ENCODE data around the gene PIAS1.
A peak's percentile ranks its signal among the peaks of the same experiment; 100 is the strongest.
"Not testable (repeated sequence)": the region's sequence is repeated elsewhere in the genome, so short reads cannot be mapped to it uniquely, and the experiment has no call there.

Gene PIAS1

DNA sequence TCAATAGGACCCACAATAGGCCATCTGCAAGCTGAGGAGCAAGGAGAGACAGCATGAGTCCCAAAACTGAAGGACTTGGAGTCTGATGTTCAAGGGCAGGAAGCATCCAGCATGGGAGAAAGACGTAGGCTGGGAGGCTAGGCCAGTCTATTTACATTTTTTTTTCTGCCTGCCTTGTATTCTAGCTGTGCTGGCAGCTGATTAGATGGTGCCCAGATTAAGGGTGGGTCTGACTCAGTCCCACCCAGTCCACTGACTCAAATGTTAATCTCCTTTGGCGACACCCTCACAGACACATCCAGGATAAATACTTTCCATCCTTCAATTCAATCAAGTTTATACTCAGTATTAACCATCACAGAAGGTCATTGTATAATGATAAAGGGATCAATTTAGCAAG lies 15.9 kb upstream of the PIAS1 start:
- DNase-seq: no peak

DNA sequence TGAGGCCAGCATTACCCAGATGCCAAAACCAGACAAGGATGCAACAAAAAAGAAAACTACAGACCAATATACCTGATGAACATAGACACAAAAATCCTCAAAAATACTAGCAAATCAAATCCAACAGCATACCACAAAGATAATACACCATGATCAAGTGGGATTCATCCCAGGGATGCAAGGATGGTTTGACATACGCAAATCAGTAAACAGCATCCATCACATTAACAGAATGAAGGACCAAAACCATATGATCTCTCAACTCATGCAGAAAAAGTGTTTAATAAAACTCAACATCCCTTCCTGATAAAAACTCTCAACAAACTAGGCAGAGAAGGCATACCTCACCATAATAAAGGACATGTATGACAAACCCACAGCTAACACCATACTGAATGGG lies 14.0 kb upstream of the PIAS1 start:
- DNase-seq: no peak

DNA sequence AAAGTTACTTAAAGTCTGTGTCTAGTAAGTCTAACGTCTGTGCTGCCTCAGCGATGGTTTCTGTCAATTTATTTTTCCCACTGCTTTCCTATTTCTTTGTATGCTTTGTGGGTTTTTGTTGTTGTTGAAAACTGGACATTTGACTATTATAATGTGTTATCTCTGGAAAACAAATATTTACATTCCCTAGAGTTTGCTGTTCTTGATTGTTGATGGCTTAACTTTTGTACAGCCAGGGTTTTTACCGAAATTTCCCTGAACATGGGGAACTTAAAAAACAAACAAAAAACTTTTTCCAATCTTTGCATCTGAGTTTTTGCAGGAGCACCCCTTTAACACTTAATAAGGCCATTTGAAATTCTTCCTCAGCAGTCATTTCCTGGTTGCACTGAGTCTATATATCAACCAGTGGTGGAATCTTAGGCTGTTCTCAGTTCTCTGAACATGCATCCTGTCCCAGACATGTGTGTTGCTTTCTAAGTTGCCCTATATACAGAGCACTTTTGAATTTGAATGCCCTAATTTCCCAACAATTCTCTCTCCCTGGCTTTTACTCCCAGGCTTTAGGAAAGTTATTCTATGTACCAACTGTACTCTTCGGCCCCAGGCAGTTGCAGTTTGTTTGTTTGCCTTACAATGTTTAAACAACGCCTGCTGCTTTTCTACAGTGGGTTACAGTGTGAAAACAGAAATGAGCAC lies 11.8 kb upstream of the PIAS1 start:
- no peak for DNase-seq

DNA sequence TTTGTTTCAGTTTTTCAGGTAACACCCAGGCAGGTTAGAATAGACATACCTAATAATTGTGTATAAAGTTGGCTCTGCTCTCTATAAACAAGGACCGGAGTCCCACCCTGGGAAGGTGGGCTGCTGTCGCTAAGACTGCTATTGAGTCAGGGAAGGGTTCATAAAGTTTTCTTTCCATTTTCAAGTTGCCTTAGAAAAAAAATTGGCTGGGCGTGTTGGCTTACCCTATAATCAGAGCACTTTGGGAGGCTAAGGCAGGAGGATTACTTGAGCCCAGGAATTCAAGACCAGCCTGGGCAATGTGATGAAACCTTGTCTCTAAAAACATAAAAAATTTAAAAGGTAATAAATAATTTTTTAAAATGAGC lies 11.3 kb upstream of the PIAS1 start:
- DNase-seq: no peak

DNA sequence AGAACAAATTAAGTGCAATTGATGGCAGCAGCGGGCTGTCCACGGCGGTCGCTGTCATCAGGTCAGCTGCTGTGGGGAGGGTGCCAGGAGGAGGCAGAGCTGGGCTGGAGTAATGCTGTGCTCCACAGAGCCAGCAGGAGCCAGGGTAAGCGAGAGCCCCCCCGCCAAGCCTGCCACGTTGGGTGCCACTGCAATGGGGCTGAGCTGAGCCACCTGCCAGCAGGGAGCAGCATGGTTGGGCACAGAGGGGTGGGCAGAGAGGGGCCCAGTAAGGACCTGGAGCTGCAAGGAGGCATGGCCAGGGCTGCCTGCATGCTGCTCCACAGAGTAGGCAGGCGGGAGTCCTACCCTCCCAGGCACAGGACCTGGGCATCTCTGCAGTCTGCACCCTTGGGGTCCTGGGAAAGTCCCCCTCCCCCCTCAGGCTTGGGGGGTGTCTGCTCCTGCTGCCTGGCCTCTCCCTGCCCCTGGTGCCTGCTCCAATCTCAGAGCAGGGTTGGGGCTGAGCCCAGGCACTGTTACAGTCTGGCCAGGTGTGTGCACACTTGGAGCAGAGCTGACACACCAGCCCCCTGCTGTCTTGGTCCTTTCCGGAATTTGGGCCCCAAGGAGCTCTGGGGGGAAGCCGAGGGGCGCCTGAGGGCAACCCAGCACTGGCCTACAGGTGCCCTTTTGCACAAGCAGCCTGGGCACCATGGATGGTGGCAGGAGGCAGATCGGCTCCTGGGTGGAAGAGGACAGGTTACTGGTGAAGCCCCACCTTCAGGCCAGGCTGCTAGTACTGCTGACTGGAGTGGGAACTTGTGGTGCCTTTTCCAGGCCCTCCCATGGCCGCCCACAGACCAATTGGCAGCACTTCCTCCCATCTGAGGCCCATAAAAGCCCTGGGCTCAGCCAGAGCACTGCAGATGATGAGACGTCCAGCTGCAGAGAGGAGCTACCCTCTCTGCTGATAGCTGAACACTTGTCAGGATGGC lies 8.5 kb upstream of the PIAS1 start:
- DNase-seq: no peak

DNA sequence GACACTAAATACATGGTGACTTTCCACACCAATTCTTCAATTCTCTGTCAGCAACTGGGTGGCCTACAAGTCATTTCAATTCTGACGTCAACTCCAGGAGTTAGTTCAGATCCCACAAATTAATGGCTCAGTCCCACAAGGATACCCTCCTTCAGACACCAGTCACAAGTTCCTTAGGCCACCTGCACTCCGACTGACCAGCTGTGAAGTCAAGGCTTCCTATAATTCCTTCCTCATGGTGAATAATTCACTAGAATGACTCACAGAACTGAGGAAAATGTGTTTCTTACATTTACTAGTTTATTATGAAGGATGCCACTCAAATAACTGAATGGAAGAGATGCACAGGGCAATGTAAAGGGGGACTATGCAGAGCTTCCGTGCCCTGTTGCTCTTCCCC lies 6.3 kb upstream of the PIAS1 start:
- DNase-seq: no peak

DNA sequence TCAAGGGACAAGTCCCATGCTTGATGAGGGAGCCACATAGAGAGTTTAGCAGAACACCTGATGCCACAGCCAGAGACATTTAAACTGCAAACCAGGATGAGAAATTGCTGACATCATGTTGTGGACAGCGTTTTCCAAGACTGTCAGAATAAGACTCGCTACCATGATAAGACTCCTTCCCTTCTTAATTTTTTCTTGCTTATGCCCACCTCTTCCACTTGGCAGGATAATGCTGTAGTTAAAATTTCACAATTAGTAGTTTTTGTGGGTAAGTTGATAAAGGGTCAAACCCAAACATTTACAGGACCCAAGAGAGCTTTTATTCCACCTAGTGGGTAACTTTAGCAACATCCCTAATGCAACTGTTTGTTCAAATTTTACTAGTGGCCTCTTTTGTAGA lies 3.0 kb upstream of the PIAS1 start:
- no peak for DNase-seq

DNA sequence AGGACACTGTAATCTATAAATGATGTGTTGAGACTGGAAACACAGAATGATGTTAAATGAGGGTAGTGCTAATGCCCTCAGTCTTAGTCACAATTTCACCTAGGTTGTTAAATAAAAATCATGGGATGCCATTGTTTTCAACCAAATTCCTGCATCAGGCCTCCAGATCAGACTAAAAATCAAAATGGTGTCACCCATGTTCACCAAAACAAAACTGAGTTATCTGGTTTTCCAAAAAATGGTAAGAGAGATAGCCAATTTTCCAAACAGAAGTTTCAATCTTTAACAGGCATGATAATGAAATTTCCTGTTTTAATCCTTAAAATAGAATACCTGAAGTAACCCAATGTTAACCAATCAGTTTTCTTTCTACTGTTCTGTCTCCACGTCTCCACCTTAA lies 2.2 kb upstream of the PIAS1 start:
- no peak for DNase-seq

DNA sequence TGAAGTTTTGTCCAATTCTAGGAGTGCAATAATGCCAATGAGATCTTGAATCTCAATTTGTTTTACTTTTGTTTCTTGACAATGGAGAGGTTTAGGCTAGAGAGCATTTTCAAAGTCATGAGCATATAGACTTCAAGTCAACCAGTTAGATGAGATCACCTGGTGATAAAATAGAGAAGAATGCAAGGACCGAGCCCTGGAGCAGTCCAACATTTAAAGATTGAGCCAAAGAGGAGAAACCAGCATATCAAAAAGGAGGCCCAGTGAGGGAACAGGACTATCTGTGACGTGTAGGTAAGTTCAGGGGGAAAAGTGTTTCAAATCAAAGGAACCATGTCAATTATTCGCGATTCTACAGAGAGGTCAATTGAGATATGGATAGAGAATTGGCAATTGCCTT lies 1.7 kb upstream of the PIAS1 start:
- no peak for DNase-seq

DNA sequence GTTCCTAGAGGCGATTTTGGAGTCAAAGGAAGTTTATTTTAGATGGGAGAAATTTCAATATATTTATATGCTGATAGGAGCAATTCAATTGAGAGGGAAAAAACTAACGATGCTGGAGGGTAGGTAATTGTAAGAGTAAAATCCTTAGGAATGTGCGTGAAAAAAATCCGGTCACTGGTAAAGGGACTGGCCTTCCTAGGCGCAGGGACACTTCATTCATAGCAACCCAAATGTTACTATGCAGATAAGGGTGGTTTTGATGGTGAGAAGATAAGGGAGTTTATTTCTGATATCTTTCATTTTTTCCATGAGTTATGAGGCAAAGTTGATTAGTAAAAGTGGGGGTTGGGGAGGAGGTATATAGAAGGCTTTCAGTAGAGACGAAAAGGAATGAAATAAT lies 1.1 kb upstream of the PIAS1 start:
- DNase-seq: no peak

DNA sequence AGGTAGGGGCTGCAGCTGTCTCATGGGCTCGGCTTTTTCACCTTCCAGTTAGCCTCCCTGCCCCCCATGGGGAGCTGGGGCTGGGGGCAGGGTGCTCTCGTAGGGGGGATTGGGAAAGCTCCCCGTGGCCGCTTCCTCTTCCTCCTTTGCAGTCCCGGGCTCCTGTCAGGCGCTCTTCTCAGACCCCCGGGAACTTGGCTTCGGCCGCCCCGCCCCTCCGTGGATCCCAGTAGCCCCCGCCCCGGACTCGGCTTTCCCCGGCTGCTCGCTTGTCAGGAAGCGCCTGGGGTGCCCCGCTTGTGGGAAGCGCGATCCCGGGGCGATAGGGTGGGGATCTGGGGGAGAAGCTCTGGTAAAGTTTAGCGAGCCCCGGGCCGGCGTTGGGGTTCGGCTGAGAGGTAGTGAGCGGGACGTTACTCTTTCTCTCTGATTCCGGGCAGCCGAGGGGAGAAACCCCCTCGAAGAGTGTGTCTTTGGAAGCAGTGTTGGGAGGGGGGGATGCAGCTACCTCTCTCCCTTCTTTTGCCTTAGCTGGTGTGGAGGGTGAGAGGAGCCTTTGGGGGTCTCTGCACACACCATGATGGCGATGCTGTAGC lies 611 bp downstream of the PIAS1 start:
- no peak for DNase-seq

DNA sequence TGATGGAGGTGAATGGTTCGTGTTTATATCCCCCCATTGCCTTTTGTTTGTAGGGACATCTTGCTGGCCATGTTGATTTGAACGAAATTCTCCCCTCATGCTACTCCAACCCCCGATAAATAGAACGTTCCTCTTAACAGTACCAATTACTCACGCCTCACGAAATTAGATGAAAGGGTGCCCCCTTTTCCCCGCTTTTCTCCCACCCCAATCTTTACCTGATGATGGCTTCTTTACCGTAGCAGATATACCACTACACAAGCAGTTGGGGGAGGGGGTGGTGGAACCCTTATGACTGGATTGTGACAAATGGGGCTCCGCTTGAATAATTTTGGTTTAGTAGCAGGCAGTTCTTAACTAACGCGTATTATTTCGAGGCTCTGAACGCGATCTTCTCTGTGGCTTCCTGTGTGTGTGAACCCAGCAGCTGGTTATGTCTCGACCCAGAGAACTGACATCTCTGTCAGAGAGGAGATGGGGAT lies 1.1 kb downstream of the PIAS1 start:
- DNase-seq: peak; percentile 23

DNA sequence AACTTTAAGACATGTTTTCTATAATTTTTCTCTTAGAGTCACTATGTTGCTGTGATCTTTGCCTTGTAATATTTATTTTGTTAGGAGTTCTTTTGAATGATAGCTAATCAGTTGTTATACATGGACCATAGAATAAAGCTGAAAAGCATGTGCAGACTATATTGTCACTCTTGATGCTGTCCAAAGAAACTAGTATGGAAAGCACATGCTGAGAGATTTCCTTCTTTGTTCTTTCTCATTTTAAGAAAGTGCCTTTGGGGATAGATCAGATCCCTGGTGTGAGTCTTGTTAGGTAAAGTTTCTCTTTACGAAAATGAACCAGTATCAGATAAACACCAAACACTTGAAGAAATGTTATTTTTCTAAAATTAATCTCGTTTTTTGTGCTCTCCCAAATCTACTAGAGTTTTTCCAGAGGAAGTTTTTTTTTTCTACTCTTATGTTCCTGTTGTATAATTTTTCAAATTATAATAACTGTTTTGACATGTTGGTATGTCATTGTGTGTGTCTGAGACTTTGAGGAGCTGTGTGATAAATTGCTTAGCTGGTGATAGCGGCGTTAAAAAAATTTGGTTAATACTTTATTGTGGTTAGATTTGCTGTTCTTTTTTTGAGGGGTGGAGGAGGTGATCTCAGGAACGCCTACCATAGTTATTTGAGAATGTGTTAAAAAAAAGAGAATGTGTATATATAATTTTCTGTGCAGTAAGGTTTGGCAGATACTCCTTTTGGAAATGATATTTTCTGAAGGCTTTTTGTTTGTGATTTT lies 2.2 kb downstream of the PIAS1 start:
- no peak for DNase-seq

DNA sequence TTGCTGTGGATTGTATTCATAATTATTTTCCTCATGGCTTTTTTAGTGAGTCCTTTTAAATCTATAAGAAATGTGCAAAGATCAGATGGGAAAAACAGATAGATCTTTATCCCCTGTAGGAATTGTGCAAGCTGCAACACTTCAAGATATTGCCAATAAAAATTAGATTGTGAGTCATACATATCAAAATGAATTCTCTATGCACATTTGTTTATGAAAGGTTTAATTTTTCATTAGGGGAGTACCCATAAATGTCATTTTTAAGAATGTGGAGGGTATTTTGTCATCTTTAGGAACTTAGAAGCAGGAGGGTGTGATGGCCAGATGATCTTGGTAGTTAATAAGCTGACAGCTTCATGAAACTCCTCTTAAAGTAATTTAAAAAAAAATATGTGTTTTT lies 2.9 kb downstream of the PIAS1 start:
- DNase-seq: no peak

DNA sequence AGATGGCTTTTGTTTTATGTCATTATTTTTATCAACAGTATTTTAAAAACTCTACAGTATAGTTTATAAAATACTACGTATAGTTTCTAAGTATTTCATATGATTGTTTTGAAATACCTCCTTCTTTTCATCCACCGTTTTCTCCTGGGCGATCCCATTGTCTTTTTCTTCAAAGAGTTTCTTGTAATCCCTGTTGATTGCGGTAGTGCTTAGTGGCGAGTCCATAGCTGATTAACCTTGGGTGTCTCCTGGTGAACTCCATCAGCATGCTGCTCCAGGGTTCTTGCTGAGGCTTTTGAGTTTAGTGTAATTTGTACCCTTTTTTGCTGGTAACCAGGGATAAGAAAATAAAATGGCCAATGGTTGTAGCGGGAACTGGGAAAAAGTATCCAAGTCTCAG lies 3.6 kb downstream of the PIAS1 start:
- DNase-seq: no peak

DNA sequence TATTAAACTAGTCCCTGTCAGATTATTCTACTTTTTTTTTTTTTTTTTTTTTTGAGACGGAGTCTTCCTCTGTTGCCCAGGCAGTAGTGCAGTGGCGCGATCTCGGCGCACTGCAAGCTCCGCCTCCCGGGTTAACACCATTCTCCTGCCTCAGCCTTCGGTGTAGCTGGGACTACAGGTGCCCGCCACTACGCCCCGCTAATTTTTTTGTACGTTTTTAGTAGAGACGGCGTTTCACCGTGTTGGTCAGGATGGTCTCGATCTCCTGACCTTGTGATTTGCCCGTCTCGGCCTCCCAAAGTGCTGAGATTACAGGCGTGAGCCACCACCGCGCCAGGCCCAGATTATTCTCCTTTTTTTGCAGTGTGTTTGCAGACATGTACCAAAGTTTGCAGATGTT lies 4.9 kb downstream of the PIAS1 start:
- not testable (repeated sequence) for DNase-seq

DNA sequence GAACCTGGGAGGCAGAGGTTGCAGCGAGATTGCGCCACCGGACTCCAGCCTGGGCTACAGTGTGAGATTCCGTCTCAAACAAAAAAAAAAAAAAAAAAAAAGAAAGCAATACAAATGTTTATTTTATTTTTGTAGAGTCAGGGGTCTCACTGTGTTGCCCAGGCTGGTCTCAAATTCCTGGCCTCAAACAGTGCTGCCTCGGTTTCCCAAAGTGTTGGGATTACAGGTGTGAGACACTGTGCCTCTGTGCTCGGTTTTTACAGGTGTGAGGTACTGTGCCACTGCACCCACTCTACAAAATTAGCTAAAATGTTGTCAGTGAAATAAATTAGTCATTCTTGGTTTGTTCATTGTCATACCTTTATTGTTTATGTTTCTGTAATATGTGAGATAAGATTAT lies 5.5 kb downstream of the PIAS1 start:
- DNase-seq: no peak

DNA sequence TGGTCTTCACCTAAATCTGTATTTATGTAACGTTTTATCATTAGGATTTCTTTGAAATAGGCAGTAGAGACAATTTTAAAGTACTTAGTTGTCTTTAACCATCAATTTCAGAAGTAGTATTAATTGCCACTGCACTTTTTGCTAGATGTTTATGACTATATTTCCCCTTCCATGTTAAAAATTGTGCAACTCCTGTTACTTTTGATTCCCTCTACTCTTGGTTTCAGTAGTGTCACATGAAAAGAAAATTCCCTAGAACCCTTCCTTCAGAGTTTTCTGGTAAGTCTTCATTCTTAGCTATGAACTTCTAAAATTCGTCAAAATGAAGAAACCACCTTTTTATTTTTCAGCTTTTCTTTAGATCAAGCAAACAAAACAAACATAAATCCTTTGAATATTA lies 7.1 kb downstream of the PIAS1 start:
- no peak for DNase-seq

DNA sequence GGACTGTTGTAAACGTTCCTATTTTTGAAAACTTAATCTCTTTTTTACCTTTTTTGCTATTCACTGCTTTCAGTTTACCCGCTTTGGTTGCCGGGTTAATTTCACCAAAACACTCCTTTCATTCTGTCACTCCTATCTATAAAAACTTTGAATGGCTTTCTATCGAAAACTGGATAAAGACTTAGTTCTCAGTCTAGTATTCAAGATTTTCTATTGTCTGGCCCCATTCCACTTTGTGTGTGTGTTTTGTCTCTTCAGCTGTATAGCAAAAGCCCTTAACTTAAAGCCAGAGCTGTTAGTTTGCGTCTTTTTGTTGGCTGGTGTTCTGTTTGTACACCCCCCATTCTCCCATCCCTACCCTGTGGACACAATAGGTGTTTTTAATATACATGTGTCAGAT lies 7.5 kb downstream of the PIAS1 start:
- no peak for DNase-seq

DNA sequence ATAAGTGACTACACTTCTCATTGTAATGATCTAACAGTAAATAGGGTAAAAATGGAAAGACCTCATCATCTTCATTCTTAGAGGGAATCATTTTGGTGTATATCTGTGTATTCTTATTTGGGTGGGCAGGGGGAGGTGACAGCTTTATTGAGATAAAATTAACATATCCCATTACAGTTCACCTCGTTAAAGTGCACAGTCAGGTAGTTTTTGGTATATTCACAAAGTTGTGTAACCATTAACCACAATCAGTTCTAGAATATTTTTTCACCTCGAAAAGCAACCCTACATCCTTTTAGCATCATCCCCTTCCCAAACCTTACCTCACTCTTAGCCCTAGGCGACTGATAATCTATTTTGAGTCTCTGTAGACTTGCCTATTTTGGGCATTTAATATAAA lies 8.1 kb downstream of the PIAS1 start:
- DNase-seq: no peak

DNA sequence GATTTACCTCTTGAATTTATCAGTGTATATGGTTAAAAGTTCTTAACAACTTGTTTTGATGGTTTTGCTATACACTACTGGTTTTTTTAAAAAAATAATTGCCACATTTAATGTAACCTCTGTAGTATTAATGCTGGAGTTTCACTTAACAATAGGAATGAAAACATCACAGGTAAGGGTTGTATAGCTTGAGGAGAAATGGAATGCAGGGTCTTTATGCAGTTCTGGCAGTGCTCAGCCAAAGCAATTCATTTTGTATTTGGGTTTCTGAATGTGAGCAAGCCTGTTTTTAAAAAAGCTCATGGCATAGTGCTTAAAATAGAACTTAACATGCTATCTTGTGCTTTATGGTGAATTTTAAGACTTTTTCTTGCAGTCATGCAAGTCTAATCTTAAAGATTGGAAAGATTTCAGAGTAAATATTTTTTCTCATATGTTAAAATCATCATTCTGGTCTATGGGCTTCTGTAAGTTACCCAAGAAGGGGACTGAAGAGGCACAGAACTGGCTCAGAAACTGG lies 8.9 kb downstream of the PIAS1 start:
- no peak for DNase-seq

DNA sequence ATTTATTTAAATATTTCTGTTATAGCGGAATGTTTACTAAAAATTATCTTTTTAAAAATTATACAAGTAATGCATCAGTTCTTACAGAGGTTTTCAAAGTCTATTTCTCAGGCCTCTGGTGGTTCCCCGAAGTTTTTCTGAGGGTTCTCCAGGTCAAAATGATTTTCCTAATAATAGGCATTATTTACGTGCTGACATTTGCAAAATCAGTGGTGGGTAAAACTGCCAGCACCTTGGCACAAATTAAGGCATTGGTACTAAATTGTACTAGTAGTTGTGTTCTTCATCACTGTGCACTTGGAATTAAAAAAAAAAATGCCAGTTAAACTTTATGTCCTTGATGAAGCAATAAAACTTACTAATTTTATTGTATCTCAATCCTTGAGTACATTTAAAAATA lies 9.5 kb downstream of the PIAS1 start:
- no peak for DNase-seq

All from activated effector memory CD4-positive, alpha-beta T cell treated with Interleukin-2 at 50 U/mL for 16 hours (primary cell).